HG03039 (cell line): Measurements from ENCODE around the gene RAD51B.
"Not testable (repeated sequence)": the region's sequence is repeated elsewhere in the genome, so short reads cannot be mapped to it uniquely, and the experiment has no call there.

Source experiments
- ATAC-seq: cut with Tn5 transposase; IDR thresholded peaks from one replicate; pipeline ENCODE4 v1.9.1; 2021; ENCODE audit warnings: mild to moderate bottlenecking, moderate library complexity; ENCODE audit not compliant: unreplicated experiment

The RAD51B gene

GRCh38 chr14:67819563-67820421, at the start of gene RAD51B:
TSS of gene RAD51B (plus strand) at chr14:67819779.
- ATAC-seq = peak; percentile 49

GRCh38 chr14:67773844-67774377, 45.7 kb upstream of the RAD51B start:
- ATAC-seq = no peak

- no peak for ATAC-seq
These were observed 42.8 kb upstream of the RAD51B start for GRCh38 chr14:67776653-67777322.

GRCh38 chr14:67778792-67779191, 40.8 kb upstream of the RAD51B start:
- ATAC-seq = no peak

- ATAC-seq = no peak
These were observed 37.5 kb upstream of the RAD51B start for GRCh38 chr14:67782090-67782489.

- no peak for ATAC-seq
These were observed 35.2 kb upstream of the RAD51B start for GRCh38 chr14:67784244-67784823.

- ATAC-seq = no peak
These were observed 34.1 kb upstream of the RAD51B start for GRCh38 chr14:67785270-67786109.

- ATAC-seq = no peak
These were observed 31.9 kb upstream of the RAD51B start for GRCh38 chr14:67787673-67788072.

- no peak for ATAC-seq
These were observed 20.8 kb upstream of the RAD51B start for GRCh38 chr14:67798731-67799130.

GRCh38 chr14:67800743-67801142, 18.8 kb upstream of the RAD51B start:
- no peak for ATAC-seq

GRCh38 chr14:67806246-67806645, 13.3 kb upstream of the RAD51B start:
- no peak for ATAC-seq

GRCh38 chr14:67814821-67815220, 4.8 kb upstream of the RAD51B start:
- ATAC-seq = no peak

- no peak for ATAC-seq
These were observed 3.9 kb upstream of the RAD51B start for GRCh38 chr14:67815573-67816225.

- ATAC-seq = peak; percentile 85
These were observed 3.1 kb upstream of the RAD51B start, which contains the start of gene ZFYVE26 for GRCh38 chr14:67816326-67817002. TSS of gene ZFYVE26 (minus strand) at chr14:67816590. CDS start at chr14:67815963, 627 bp downstream.

GRCh38 chr14:67817750-67818438, 1.7 kb upstream of the RAD51B start:
- no peak for ATAC-seq

GRCh38 chr14:67818476-67818875, 1.1 kb upstream of the RAD51B start:
- ATAC-seq = not testable (repeated sequence)

- no peak for ATAC-seq
These were observed 921 bp downstream of the RAD51B start for GRCh38 chr14:67820428-67820971.

GRCh38 chr14:67821121-67821520, 1.5 kb downstream of the RAD51B start:
- ATAC-seq = no peak

GRCh38 chr14:67831113-67831512, 11.5 kb downstream of the RAD51B start:
- ATAC-seq = no peak
